ENCODE data around the gene CPNE6. TPM values are rescaled to one million over a fixed set of nuclear protein-coding genes. Genes with fewer than 3 reads are reported as not detected.
"Not testable (repeated sequence)": the region's sequence is repeated elsewhere in the genome, so short reads cannot be mapped to it uniquely, and the experiment has no call there.

CPNE6 gene
- polyA plus RNA-seq, 1 experiment = not detected

GRCh38 chr14:24102357-24103048 lies 31.1 kb downstream of the CPNE6 start:
- Histone ChIP-seq H3K9me3 (ENCODE audit: control insufficient read depth, insufficient read depth, low read length) (peaks cover 4% of the 10 kb centered on the region), H3K27me3 (ENCODE audit: control insufficient read depth, insufficient read depth, low read length) (no peaks in the 10 kb centered on the region), H3K27ac (ENCODE audit: low read depth, low read length) (no peak overlapping the region), H3K4me3 (ENCODE audit: low read depth, low read length) (no peak overlapping the region)
- POLR2A ChIA-PET = interaction anchor here (0.8 kb wide), 1 partner anchor 9 kb away, joined by 3 read pairs; the partner anchor contains the start of gene PCK2
- DNase-seq (ENCODE audit: low read depth, low spot score) = no peak
- TF ChIP-seq CTCF (IDR thresholded peaks at IDR 0.05; ENCODE audit: low read depth, low read length) = no peak
- CTCF ChIA-PET = interaction anchor here (0.6 to 10.7 kb wide), 3 partner anchors 8 to 44 kb away, joined by 3 to 212 read pairs (median 4); partner anchors contain the start of gene PCK2

GRCh38 chr14:24103451-24103850 lies 32.1 kb downstream of the CPNE6 start:
- H3K9me3 ChIP-seq (ENCODE audit: control insufficient read depth, insufficient read depth, low read length) = peaks cover 4% of the 10 kb centered on the region
- no peak for TF ChIP-seq CTCF (IDR thresholded peaks at IDR 0.05; ENCODE audit: low read depth, low read length)
- CTCF ChIA-PET = interaction anchor here (10.7 kb wide), 1 partner anchor 9 kb away, joined by 212 read pairs; the partner anchor contains the start of gene PCK2
- no peak overlapping the region for H3K4me3 ChIP-seq (ENCODE audit: low read depth, low read length)
- no peak for DNase-seq (ENCODE audit: low read depth, low spot score)
- H3K27ac ChIP-seq (ENCODE audit: low read depth, low read length) = no peak overlapping the region
- no peaks in the 10 kb centered on the region for H3K27me3 ChIP-seq (ENCODE audit: control insufficient read depth, insufficient read depth, low read length)
- POLR2A ChIA-PET = interaction anchor here (0.7 kb wide), 1 partner anchor 96 kb away, joined by 3 read pairs; no protein-coding TSS in a partner anchor

- H3K4me3 ChIP-seq (ENCODE audit: low read depth, low read length); H3K27me3 ChIP-seq (ENCODE audit: control insufficient read depth, insufficient read depth, low read length); DNase-seq (ENCODE audit: low read depth, low spot score); H3K9me3 ChIP-seq (ENCODE audit: control insufficient read depth, insufficient read depth, low read length); H3K27ac ChIP-seq (ENCODE audit: low read depth, low read length): not testable (repeated sequence)
- POLR2A ChIA-PET = interaction anchor here (1.0 to 1.2 kb wide), 2 partner anchors 9 to 10 kb away, joined by 3 read pairs; partner anchors contain the start of genes DCAF11 and NRL
- CTCF ChIA-PET = interaction anchor here (1.2 to 10.7 kb wide), 4 partner anchors 9 to 48 kb away, joined by 4 to 212 read pairs (median 100); partner anchors contain the start of genes DCAF11, NRL and PCK2
Measured at GRCh38 chr14:24105609-24106239, 34.4 kb downstream of the CPNE6 start.

GRCh38 chr14:24106672-24107271 lies 35.4 kb downstream of the CPNE6 start:
- CTCF ChIA-PET = interaction anchor here (0.6 to 10.7 kb wide), 11 partner anchors 8 to 201 kb away, joined by 3 to 212 read pairs (median 4); partner anchors contain the start of genes CIDEB, DCAF11, EMC9 and IRF9
- Histone ChIP-seq H3K9me3 (ENCODE audit: control insufficient read depth, insufficient read depth, low read length) (peaks cover 4% of the 10 kb centered on the region), H3K27ac (ENCODE audit: low read depth, low read length) (no peak overlapping the region), H3K4me3 (ENCODE audit: low read depth, low read length) (no peak overlapping the region), H3K27me3 (ENCODE audit: control insufficient read depth, insufficient read depth, low read length) (no peaks in the 10 kb centered on the region)
- POLR2A ChIA-PET = no interaction called here
- DNase-seq (ENCODE audit: low read depth, low spot score) = no peak
- no peak for TF ChIP-seq CTCF (IDR thresholded peaks at IDR 0.05; ENCODE audit: low read depth, low read length)

GRCh38 chr14:24108336-24108874 lies 37.0 kb downstream of the CPNE6 start:
- POLR2A ChIA-PET = interaction anchor here (1.1 to 2.0 kb wide), 4 partner anchors 13 to 50 kb away, joined by 3 to 9 read pairs (median 4); partner anchors contain the start of genes EMC9 and PCK2
- peaks cover 3% of the 10 kb centered on the region for H3K9me3 ChIP-seq (ENCODE audit: control insufficient read depth, insufficient read depth, low read length)
- no peak for DNase-seq (ENCODE audit: low read depth, low spot score)
- H3K4me3 ChIP-seq (ENCODE audit: low read depth, low read length) = no peak overlapping the region
- CTCF ChIA-PET = interaction anchor here (0.6 to 10.7 kb wide), 38 partner anchors 8 to 1169 kb away, joined by 3 to 212 read pairs (median 4); partner anchors contain the start of genes CARMIL3, CIDEB, DHRS4L2 and EMC9
- no peaks in the 10 kb centered on the region for H3K27me3 ChIP-seq (ENCODE audit: control insufficient read depth, insufficient read depth, low read length)
- no peak overlapping the region for H3K27ac ChIP-seq (ENCODE audit: low read depth, low read length)
- no peak for TF ChIP-seq CTCF (IDR thresholded peaks at IDR 0.05; ENCODE audit: low read depth, low read length)
